ENCODE data around the gene PPP1R16B. TPM values are rescaled to one million over a fixed set of nuclear protein-coding genes. Genes with fewer than 3 reads are reported as not detected.

Gene PPP1R16B
- total RNA-seq, 5 donors from 2014 or later (not counting 1 experiment from before 2014, with no cell fraction given): 32.0 to 58.5 (median 50.2) TPM

GRCh38 chr20:38932457-38933120 lies 127.1 kb downstream of the PPP1R16B start:
- Histone ChIP-seq H3K9me3 (no peaks in the 10 kb centered on the region), H3K27me3 (replicated peaks in 1 of 2; ENCODE audit: control insufficient read depth in 2 of 2, extremely low read depth in 1 of 2, insufficient read depth in 2 of 2, low read length in 1 of 2) (peaks cover 0 to 4% of the 10 kb centered on the region in 2 experiments), H3K4me3 (ENCODE audit: control insufficient read depth in 1 of 2, extremely low read depth in 1 of 2, low read length in 1 of 2) (no peak overlapping the region), H3K4me1 (ENCODE audit: control insufficient read depth in 1 of 2, extremely low read depth in 1 of 2, insufficient read depth in 2 of 2, low read length in 2 of 2) (peaks cover 0 to 22% of the 10 kb centered on the region in 2 experiments), H3K27ac (ENCODE audit: low read length) (no peak overlapping the region), H3K36me3 (ENCODE audit: control insufficient read depth in 2 of 2, extremely low read depth in 1 of 2, insufficient read depth in 1 of 2, low read length in 1 of 2) (no peaks in the 10 kb centered on the region)
- H3K4me3 Mint-ChIP-seq: no peak overlapping the region
- H3K36me3 Mint-ChIP-seq: no peaks in the 10 kb centered on the region
- 100% methylated on average over 1 of the region's 9 CpGs for WGBS (ENCODE audit: insufficient coverage)
- H3K9me3 Mint-ChIP-seq: no peaks in the 10 kb centered on the region
- ChIA-PET CTCF (no interaction called here), POLR2A (no interaction called here)
- H3K27me3 Mint-ChIP-seq: no peaks in the 10 kb centered on the region
- DNase-seq (no peak), ATAC-seq (replicated peaks in 1 of 4) (no peak)
- H3K4me1 Mint-ChIP-seq: peaks cover 16 to 18% (median 17%) of the 10 kb centered on the region in 3 donors
- no peak overlapping the region for H3K27ac Mint-ChIP-seq

- peaks cover 0 to 9% of the 10 kb centered on the region in 2 experiments for H3K4me1 ChIP-seq (ENCODE audit: control insufficient read depth in 1 of 2, extremely low read depth in 1 of 2, insufficient read depth in 2 of 2, low read length in 2 of 2)
- H3K9me3 Mint-ChIP-seq: no peaks in the 10 kb centered on the region
- H3K27me3 Mint-ChIP-seq: no peaks in the 10 kb centered on the region
- no peak overlapping the region for H3K27ac ChIP-seq (ENCODE audit: low read length)
- CTCF ChIA-PET: interaction anchor here in 1 of 2 donors (0.7 kb wide), 2 partner anchors 440 to 506 kb away, joined by 3 to 5 read pairs; no protein-coding TSS in a partner anchor
- H3K4me3 Mint-ChIP-seq: no peak overlapping the region
- H3K36me3 Mint-ChIP-seq: no peaks in the 10 kb centered on the region
- DNase-seq: no peak
- no peak overlapping the region for H3K27ac Mint-ChIP-seq
- no peak for ATAC-seq (replicated peaks in 1 of 4)
- no peaks in the 10 kb centered on the region for H3K27me3 ChIP-seq (replicated peaks in 1 of 2; ENCODE audit: control insufficient read depth in 2 of 2, extremely low read depth in 1 of 2, insufficient read depth in 2 of 2, low read length in 1 of 2)
- no peaks in the 10 kb centered on the region for H3K36me3 ChIP-seq (ENCODE audit: control insufficient read depth in 2 of 2, extremely low read depth in 1 of 2, insufficient read depth in 1 of 2, low read length in 1 of 2)
- POLR2A ChIA-PET: interaction anchor here in 1 of 2 donors (0.8 kb wide), 1 partner anchor 42 kb away, joined by 4 read pairs; no protein-coding TSS in a partner anchor
- 100% methylated on average over 3 of the region's 5 CpGs for WGBS (ENCODE audit: insufficient coverage)
- H3K4me3 ChIP-seq (ENCODE audit: control insufficient read depth in 1 of 2, extremely low read depth in 1 of 2, low read length in 1 of 2): no peak overlapping the region
- H3K4me1 Mint-ChIP-seq: peaks cover 5 to 6% (median 6%) of the 10 kb centered on the region in 3 donors
- H3K9me3 ChIP-seq: no peaks in the 10 kb centered on the region
Observed at GRCh38 chr20:38934530-38934929, 129.0 kb downstream of the PPP1R16B start.

GRCh38 chr20:38935285-38935684 lies 129.8 kb downstream of the PPP1R16B start:
- CTCF ChIA-PET: no interaction called here
- no peak overlapping the region for H3K4me3 Mint-ChIP-seq
- ATAC-seq (replicated peaks in 1 of 4) (no peak), DNase-seq (no peak)
- H3K4me1 Mint-ChIP-seq: no peaks in the 10 kb centered on the region
- 100% methylated on average over 2 of the region's 3 CpGs for WGBS (ENCODE audit: insufficient coverage)
- no peak overlapping the region for H3K27ac Mint-ChIP-seq
- H3K9me3 ChIP-seq: no peaks in the 10 kb centered on the region
- POLR2A ChIA-PET: no interaction called here
- no peaks in the 10 kb centered on the region for H3K36me3 Mint-ChIP-seq
- no peak overlapping the region for H3K27ac ChIP-seq (ENCODE audit: low read length)
- no peaks in the 10 kb centered on the region for H3K36me3 ChIP-seq (ENCODE audit: control insufficient read depth in 2 of 2, extremely low read depth in 1 of 2, insufficient read depth in 1 of 2, low read length in 1 of 2)
- H3K4me3 ChIP-seq (ENCODE audit: control insufficient read depth in 1 of 2, extremely low read depth in 1 of 2, low read length in 1 of 2): no peak overlapping the region
- no peaks in the 10 kb centered on the region for H3K9me3 Mint-ChIP-seq
- H3K27me3 ChIP-seq (replicated peaks in 1 of 2; ENCODE audit: control insufficient read depth in 2 of 2, extremely low read depth in 1 of 2, insufficient read depth in 2 of 2, low read length in 1 of 2): no peaks in the 10 kb centered on the region
- H3K27me3 Mint-ChIP-seq: no peaks in the 10 kb centered on the region
- H3K4me1 ChIP-seq (ENCODE audit: control insufficient read depth in 1 of 2, extremely low read depth in 1 of 2, insufficient read depth in 2 of 2, low read length in 2 of 2): peaks cover 0 to 1% of the 10 kb centered on the region in 2 experiments

GRCh38 chr20:38935967-38936407 lies 130.5 kb downstream of the PPP1R16B start:
- ATAC-seq (replicated peaks in 1 of 4): no peak
- Mint-ChIP-seq H3K27me3 (no peaks in the 10 kb centered on the region), H3K9me3 (no peaks in the 10 kb centered on the region), H3K4me1 (no peaks in the 10 kb centered on the region), H3K36me3 (no peaks in the 10 kb centered on the region), H3K4me3 (no peak overlapping the region), H3K27ac (no peak overlapping the region)
- Histone ChIP-seq H3K4me3 (ENCODE audit: control insufficient read depth in 1 of 2, extremely low read depth in 1 of 2, low read length in 1 of 2) (no peak overlapping the region), H3K4me1 (ENCODE audit: control insufficient read depth in 1 of 2, extremely low read depth in 1 of 2, insufficient read depth in 2 of 2, low read length in 2 of 2) (no peaks in the 10 kb centered on the region), H3K9me3 (no peaks in the 10 kb centered on the region), H3K36me3 (ENCODE audit: control insufficient read depth in 2 of 2, extremely low read depth in 1 of 2, insufficient read depth in 1 of 2, low read length in 1 of 2) (no peaks in the 10 kb centered on the region), H3K27me3 (replicated peaks in 1 of 2; ENCODE audit: control insufficient read depth in 2 of 2, extremely low read depth in 1 of 2, insufficient read depth in 2 of 2, low read length in 1 of 2) (no peaks in the 10 kb centered on the region), H3K27ac (ENCODE audit: low read length) (no peak overlapping the region)
- WGBS (ENCODE audit: insufficient coverage): 100% methylated on average over 2 of the region's 5 CpGs
- DNase-seq: no peak
- POLR2A ChIA-PET: no interaction called here
- CTCF ChIA-PET: no interaction called here

GRCh38 chr20:38937000-38937399 lies 131.5 kb downstream of the PPP1R16B start:
- POLR2A ChIA-PET: no interaction called here

GRCh38 chr20:38937978-38938473 lies 132.5 kb downstream of the PPP1R16B start:
- 92% methylated on average over 4 of the region's 7 CpGs for WGBS (ENCODE audit: insufficient coverage)
- H3K4me3 Mint-ChIP-seq: no peak overlapping the region
- Histone ChIP-seq H3K27ac (ENCODE audit: low read length) (no peak overlapping the region), H3K27me3 (replicated peaks in 1 of 2; ENCODE audit: control insufficient read depth in 2 of 2, extremely low read depth in 1 of 2, insufficient read depth in 2 of 2, low read length in 1 of 2) (no peaks in the 10 kb centered on the region), H3K9me3 (no peaks in the 10 kb centered on the region), H3K4me1 (ENCODE audit: control insufficient read depth in 1 of 2, extremely low read depth in 1 of 2, insufficient read depth in 2 of 2, low read length in 2 of 2) (no peaks in the 10 kb centered on the region), H3K4me3 (ENCODE audit: control insufficient read depth in 1 of 2, extremely low read depth in 1 of 2, low read length in 1 of 2) (no peak overlapping the region), H3K36me3 (ENCODE audit: control insufficient read depth in 2 of 2, extremely low read depth in 1 of 2, insufficient read depth in 1 of 2, low read length in 1 of 2) (peaks cover 0 to 3% of the 10 kb centered on the region in 2 donors)
- no peaks in the 10 kb centered on the region for H3K4me1 Mint-ChIP-seq
- no peak overlapping the region for H3K27ac Mint-ChIP-seq
- ATAC-seq (replicated peaks in 1 of 4) (no peak), DNase-seq (no peak)
- no peaks in the 10 kb centered on the region for H3K9me3 Mint-ChIP-seq
- peaks cover 4% of the 10 kb centered on the region for H3K36me3 Mint-ChIP-seq
- ChIA-PET POLR2A (no interaction called here), CTCF (no interaction called here)
- no peaks in the 10 kb centered on the region for H3K27me3 Mint-ChIP-seq

More at GRCh38 chr20:38937000-38937399, 131.5 kb downstream of the PPP1R16B start:
- DNase-seq (no peak), ATAC-seq (replicated peaks in 1 of 4) (no peak)
- Mint-ChIP-seq H3K36me3 (peaks cover under 1% of the 10 kb centered on the region), H3K4me1 (no peaks in the 10 kb centered on the region), H3K27me3 (no peaks in the 10 kb centered on the region), H3K4me3 (no peak overlapping the region), H3K27ac (no peak overlapping the region), H3K9me3 (no peaks in the 10 kb centered on the region)
- WGBS (ENCODE audit: insufficient coverage): 91% methylated on average over 5 of the region's 5 CpGs
- no peak overlapping the region for H3K4me3 ChIP-seq (ENCODE audit: control insufficient read depth in 1 of 2, extremely low read depth in 1 of 2, low read length in 1 of 2)
- H3K9me3 ChIP-seq: no peaks in the 10 kb centered on the region
- H3K36me3 ChIP-seq (ENCODE audit: control insufficient read depth in 2 of 2, extremely low read depth in 1 of 2, insufficient read depth in 1 of 2, low read length in 1 of 2): peaks cover 0 to 2% of the 10 kb centered on the region in 2 donors
- no peaks in the 10 kb centered on the region for H3K4me1 ChIP-seq (ENCODE audit: control insufficient read depth in 1 of 2, extremely low read depth in 1 of 2, insufficient read depth in 2 of 2, low read length in 2 of 2)
- no peak overlapping the region for H3K27ac ChIP-seq (ENCODE audit: low read length)
- H3K27me3 ChIP-seq (replicated peaks in 1 of 2; ENCODE audit: control insufficient read depth in 2 of 2, extremely low read depth in 1 of 2, insufficient read depth in 2 of 2, low read length in 1 of 2): no peaks in the 10 kb centered on the region
- CTCF ChIA-PET: interaction anchor here in 1 of 2 donors (0.6 kb wide), 1 partner anchor 38 kb away, joined by 3 read pairs; no protein-coding TSS in a partner anchor

Measured in T-cell (primary cell).